Stimulated activated CD4-positive, alpha-beta T cell treated with anti-CD3 and anti-CD28 coated beads, Interleukin-4, amount 100 ng/mL, for 1 hour (primary cell): Measurements from ENCODE around the gene RPS27L.

Source experiments
- DNase-seq: peaks from one replicate; pipeline ENCODE4 v3.0.0-alpha.2; 2020

The RPS27L gene

GRCh38 chr15:63187589-63188226 is 30.4 kb upstream of the RPS27L start:
- no peak for DNase-seq

- DNase-seq = no peak
These were observed 28.8 kb upstream of the RPS27L start for GRCh38 chr15:63186065-63186464.

GRCh38 chr15:63185206-63185605 is 27.9 kb upstream of the RPS27L start:
- DNase-seq = no peak

- DNase-seq = no peak
These were observed 24.4 kb upstream of the RPS27L start for GRCh38 chr15:63181648-63182047.

GRCh38 chr15:63180746-63181145 is 23.5 kb upstream of the RPS27L start:
- no peak for DNase-seq

GRCh38 chr15:63178034-63178433 is 20.8 kb upstream of the RPS27L start:
- no peak for DNase-seq

- DNase-seq = no peak
These were observed 19.0 kb upstream of the RPS27L start for GRCh38 chr15:63176302-63176701.

- DNase-seq = no peak
These were observed 15.7 kb upstream of the RPS27L start for GRCh38 chr15:63172851-63173451.

GRCh38 chr15:63172376-63172775 is 15.1 kb upstream of the RPS27L start:
- DNase-seq = no peak

- DNase-seq = no peak
These were observed 12.5 kb upstream of the RPS27L start for GRCh38 chr15:63169788-63170187.

- DNase-seq = no peak
These were observed 8.9 kb upstream of the RPS27L start for GRCh38 chr15:63166219-63166618.

- no peak for DNase-seq
These were observed 8.0 kb upstream of the RPS27L start for GRCh38 chr15:63165166-63165859.

GRCh38 chr15:63163217-63163616 is 5.9 kb upstream of the RPS27L start:
- DNase-seq = no peak

- no peak for DNase-seq
These were observed 3.4 kb upstream of the RPS27L start for GRCh38 chr15:63160638-63161037.

GRCh38 chr15:63157891-63158431 is 684 bp upstream of the RPS27L start:
- no peak for DNase-seq

- DNase-seq = no peak
These were observed 541 bp downstream of the RPS27L start for GRCh38 chr15:63156755-63157117.

GRCh38 chr15:63156086-63156710 is 1.1 kb downstream of the RPS27L start:
- no peak for DNase-seq

GRCh38 chr15:63155486-63155885 is 1.8 kb downstream of the RPS27L start:
- DNase-seq = no peak

- DNase-seq = no peak
These were observed 5.6 kb downstream of the RPS27L start for GRCh38 chr15:63151665-63152064.

GRCh38 chr15:63146684-63147083 is 10.6 kb downstream of the RPS27L start:
- DNase-seq = no peak

GRCh38 chr15:63145426-63145825 is 11.9 kb downstream of the RPS27L start:
- no peak for DNase-seq

GRCh38 chr15:63140936-63141335 is 16.3 kb downstream of the RPS27L start:
- no peak for DNase-seq

- no peak for DNase-seq
These were observed 20.5 kb downstream of the RPS27L start for GRCh38 chr15:63136742-63137141.

GRCh38 chr15:63135804-63136203 is 21.5 kb downstream of the RPS27L start:
- DNase-seq = no peak
